HG02884 (cell line): ENCODE results near the gene POLR3GL.

Source experiments
- ATAC-seq: cut with Tn5 transposase; IDR thresholded peaks from one replicate; pipeline ENCODE4 v1.9.1; 2021; ENCODE audit warnings: mild to moderate bottlenecking, moderate library complexity; ENCODE audit not compliant: unreplicated experiment

The POLR3GL gene

GRCh38 chr1:145947551-145947950, 16.9 kb upstream of the POLR3GL start:
- ATAC-seq: no peak

- ATAC-seq: no peak
Measured at GRCh38 chr1:145949219-145949618, 15.3 kb upstream of the POLR3GL start.

- no peak for ATAC-seq
Measured at GRCh38 chr1:145951526-145951925, 13.0 kb upstream of the POLR3GL start.

GRCh38 chr1:145952903-145953302, 11.6 kb upstream of the POLR3GL start:
- no peak for ATAC-seq

DNA sequence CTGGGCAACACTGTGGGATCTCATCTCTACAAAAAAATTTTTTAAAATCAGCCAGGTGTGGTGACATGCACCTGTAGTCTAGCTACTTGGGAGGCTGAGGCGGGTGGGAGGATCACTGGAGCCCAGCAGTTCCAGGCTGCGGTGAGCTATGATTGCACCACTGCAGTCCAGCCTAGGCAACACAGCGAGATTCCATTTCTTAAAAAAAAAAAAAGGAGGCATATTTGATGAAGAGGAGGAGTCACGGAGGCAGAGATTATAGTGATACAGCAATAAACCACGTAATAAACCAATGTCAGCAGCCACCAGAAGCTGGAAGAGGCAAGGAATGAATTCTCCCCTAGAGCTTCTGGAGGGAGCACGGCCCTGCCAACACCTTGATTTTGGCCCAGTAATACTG, 10.6 kb upstream of the POLR3GL start:
- ATAC-seq: no peak

- ATAC-seq: no peak
Measured at GRCh38 chr1:145955436-145955835, 9.1 kb upstream of the POLR3GL start.

- ATAC-seq: no peak
Measured at GRCh38 chr1:145956361-145956760, 8.1 kb upstream of the POLR3GL start.

DNA sequence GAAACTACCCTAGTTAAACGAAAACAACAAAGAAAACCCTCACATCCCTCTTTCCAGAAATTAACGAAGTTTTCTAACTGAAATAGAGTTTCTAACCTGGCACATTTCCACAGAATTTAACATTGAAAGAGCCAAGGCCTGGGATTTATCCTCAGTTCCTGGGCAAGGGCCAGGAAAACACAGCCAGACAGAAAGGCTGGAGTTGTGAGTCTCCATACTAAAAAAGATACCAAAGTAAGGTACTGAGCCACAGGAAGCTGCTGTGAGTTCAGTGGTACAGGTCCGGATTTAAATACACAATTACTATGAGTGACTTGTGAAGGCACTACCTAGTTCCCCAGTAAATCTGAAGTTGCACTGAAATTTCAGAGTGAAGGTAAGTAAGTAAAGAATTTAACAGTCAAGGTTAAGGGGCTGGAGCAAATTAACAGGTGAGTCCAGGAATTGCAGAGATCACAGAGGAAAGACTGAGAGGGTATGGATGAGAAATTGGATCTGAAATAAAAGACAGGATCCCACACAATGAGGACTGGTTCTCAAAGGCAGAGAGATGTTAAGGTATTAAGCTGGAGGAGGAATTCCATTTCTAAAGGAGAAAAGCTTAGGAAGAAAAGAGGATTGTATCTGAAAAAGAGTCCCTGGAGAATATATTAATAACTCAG, 7.6 kb upstream of the POLR3GL start:
- no peak for ATAC-seq

DNA sequence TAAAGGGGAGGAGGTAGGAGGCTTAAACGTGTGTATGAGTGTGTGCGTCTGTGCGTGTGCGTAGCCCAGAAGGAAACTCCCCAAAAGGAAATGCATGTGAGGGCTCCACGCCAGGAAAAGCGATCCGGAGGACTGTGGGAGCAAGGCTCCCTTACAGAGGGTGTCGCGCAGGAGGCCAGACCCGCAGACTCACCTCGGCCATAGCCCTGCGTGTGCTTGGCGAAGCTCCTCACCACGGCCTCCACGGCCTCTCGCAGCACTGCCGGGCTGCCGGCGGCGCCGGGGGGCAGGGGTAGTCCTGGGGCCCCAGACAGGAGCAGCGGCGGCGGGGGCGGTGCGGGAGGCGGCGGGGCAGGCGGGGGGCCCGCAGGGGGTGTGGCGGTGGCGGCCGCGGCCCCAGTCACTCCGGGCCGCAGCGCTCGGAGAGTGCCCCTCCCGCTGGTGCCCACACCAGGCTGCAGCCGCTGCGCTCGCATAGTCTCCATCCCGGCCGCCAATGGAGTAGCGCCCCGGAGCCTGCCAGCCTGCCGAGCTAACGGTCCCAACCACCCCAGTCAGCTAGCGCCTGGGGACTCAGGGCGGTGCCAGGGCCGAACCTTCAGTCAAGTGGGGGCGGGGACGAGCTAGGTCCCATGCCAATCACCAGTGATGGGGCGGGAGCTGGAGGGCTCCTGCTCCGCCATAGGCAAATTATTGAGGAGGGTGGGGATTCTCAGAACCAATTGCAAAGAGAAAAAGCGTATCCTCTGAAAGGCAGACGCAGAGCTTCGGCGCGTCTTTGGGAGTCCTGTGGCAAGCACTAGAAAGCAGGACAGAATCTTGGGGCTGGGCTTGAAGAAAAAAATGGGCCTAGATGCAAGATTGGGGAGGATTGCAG, 6.8 kb upstream of the POLR3GL start, which contains the start of gene LIX1L:
Gene LIX1L (minus strand): TSS at position 575 of the 877 bp plus-strand sequence. CDS start 90 bp downstream, at position 485.
- peak; percentile 83 for ATAC-seq

- no peak for ATAC-seq
Measured at GRCh38 chr1:145958734-145959133, 5.8 kb upstream of the POLR3GL start.

DNA sequence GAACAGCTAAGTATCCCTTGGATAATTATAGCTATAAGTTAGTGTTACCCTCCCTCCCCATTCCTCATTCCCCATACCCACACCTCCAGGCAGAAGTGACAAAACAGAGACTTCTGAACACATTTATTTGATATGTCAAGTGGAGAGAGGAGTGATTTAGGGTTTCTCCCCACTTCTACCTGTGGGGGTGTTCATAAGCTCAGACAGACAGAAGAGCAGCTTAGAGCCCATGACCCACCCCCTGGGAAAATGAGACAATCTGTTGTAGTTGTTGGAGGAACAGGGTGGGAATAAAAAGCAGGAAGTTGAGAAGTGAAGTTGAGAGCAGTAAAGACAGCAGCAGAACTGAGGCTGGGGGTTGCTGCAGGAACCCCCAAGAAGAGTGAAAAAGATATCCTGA, 5.2 kb upstream of the POLR3GL start:
- ATAC-seq: no peak

DNA sequence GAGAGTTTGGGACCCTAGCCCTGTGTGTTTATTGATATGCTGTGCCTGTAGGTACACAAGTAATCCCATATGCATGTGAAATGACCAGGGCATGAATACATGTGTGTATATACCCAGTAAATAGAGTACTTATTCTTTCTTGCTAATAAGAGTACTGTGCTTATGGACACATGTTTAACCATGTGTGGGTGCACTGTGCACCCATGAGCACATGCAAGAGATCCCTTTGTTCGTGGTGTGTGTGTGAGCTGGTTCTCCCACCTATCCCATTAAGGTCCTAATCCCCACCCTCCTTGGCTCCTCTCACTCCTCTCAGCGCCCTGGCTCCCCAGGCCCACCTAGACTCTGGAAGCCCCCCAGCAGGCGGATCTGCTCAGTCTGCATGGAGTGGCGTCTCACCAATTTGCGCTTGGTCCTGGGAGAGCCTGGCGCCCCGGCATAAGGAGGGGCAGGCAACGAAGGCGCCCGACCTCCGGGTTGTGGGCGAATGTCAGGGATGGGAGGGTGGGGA, 4.5 kb upstream of the POLR3GL start:
- no peak for ATAC-seq

DNA sequence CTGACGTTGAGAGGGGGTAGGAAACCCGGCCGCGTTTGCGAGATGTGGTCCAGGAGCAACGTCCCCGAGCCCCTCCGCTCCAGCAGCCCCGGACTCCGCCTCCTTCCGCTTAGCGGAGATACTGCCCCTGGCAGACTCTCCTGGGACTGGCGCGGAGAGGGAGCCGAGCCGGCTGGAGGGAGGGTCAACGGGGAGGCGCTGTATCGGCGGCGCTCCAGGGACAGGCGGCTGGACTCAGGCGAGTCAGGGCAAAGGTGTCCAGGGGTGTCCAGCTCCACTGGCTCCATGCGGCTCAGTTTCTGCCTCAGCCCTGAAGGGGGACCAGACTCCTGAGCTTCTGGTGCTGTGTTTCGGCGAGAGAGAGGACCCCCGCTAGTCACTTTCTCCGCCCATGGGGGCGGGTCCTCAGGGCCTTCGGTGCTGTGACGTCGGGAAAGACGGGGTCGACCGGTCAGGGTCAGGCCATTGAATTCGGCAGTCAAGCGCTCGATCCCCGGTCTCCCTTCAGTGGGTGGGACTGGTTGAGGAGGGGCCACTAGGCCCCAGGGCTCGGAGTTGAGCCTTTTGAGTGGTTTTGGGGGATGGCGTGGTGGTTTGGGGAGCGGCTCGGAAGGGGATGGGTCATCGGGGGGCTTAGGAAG, 3.9 kb upstream of the POLR3GL start:
- no peak for ATAC-seq

DNA sequence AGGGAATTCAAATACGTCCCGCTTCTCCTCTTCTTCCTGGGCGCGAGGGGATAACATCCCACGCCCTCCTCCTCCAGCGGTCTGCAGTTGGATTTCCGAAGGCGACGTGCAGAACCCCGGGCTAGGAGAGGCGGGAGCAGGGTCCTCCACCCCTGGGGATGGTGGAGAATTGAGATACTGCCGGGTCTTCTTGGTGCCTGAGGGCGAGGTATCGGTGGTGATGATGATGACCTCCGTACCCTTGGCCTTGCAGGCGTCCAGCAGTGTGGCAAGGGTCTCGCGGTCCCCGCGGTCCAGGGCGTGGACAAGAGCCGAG, 3.4 kb upstream of the POLR3GL start:
- no peak for ATAC-seq

- no peak for ATAC-seq
Measured at GRCh38 chr1:145961425-145962156, 2.9 kb upstream of the POLR3GL start.

DNA sequence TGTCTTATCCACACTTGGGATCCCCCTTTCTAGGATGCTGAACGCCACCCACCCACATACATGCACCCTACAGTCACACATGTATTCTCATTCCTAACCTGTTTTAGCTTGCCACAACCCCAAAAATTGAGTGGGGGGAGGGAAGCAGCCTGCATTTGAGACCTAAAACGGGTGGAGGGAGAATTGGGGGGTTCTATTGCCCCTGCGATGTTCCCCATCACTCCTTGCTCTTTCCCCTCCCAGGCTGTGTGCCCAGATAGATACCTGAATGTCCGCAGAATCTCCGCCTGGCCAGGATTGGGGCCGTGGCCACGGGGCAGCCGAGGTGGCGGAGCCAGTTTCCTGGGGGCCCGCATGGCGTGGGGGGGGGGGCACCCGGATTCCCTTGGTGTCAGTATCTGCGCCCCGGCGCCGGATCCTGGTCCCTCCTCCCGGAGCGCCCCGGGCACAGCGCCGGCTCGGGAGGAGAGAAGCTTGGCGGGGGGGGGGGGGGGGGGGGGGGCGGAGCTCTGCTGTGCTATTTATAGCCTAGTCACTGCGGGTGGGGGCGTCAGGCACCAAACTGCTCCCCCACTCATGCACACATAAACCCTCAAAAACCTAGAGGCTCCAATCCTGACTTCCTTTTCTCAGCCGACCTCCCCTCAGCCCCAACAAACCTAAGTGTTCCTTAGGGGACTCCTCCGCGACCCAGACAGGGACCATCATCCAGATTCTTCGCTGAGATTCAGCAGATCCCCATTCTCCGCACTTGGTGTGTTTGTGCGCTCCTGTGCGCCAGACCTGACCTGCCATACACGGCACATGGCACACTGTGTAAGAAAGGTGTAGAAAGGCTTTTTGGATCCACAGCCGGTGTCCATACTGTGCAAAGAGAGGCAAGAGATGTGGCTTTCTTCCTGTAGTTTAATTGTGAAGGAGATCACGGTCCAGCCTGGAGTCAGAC, 2.1 kb upstream of the POLR3GL start:
- no peak for ATAC-seq

GRCh38 chr1:145963265-145964019, 1.0 kb upstream of the POLR3GL start:
- no peak for ATAC-seq

DNA sequence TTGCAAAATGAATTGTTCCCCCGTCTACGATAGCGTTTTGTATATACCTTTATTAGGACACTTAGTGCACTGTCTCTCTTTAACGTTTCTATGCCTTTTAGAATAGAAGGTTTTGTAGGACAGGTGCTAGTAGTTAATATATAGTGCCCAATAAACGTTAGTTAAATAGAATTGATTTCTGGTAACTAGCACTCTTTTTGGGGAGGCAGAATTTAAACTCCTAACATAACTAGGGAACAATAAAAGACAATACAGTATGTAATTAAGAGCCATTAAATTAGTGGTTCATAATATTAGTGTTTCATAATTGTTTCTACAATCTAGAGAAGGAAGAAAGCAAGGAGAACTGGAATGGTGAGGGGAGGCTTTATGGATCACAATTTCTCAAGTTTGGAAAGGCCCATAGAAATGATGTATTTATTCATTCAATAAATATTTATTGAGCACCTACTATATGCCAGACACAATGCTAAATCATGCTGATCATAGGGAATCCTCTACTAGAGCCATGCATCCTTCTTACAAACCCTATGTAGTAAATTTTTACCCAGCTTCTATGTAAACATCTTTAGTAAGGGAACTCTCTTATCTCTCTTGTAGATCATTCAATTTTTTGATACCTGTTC, 742 bp downstream of the POLR3GL start:
- ATAC-seq: no peak

DNA sequence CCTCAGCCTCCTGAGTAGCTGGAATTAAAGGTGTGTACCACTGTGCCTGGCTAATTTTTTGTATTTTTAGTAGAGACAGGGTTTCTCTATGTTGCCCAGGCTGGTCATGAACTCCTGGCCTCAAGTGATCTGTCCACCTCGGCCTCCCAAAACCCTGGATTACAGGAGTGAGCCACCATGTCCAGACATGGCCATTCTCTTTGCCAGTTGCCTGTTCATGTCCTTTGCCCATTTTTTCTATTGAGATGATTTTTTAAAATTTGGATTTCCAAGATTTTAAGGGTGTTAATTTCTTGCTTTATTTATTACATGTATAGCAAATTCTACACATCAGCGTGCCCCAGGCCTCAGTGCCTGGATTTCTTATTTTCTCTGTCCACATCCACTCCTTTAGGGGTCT, 2.8 kb downstream of the POLR3GL start:
- ATAC-seq: no peak
